Smooth muscle cell (in vitro differentiated cells): ENCODE measurements around the gene FZD4. TPM values are rescaled to one million over a fixed set of nuclear protein-coding genes. Genes with fewer than 3 reads are reported as not detected.

Experiments
- DNase-seq: peaks from one replicate; lab custom pipeline; 2025; ENCODE audit not compliant: unreplicated experiment; lab: John Stamatoyannopoulos, UW
- H2AFZ ChIP-seq: fragments of 200-600 bp; sonication (generic); 2 replicates; pipeline ENCODE4 v1.6.0; 2016; ENCODE audit warnings: antibody characterized with exemption, low read depth, mild to moderate bottlenecking
- H3F3A ChIP-seq: fragments of 200-600 bp; sonication (generic); 2 replicates; pipeline ENCODE4 v1.6.0; 2017; ENCODE audit warnings: antibody characterized with exemption, low read depth
- H3K27ac ChIP-seq: fragments of 200-600 bp; sonication (generic); 2 replicates; pipeline ENCODE4 v1.5.1; 2016; ENCODE audit warnings: low read depth, mild to moderate bottlenecking
- H3K27me3 ChIP-seq: fragments of 200-600 bp; sonication (generic); 2 replicates; pipeline ENCODE4 v1.6.1; 2016; ENCODE audit warnings: low read depth, mild to moderate bottlenecking
- H3K36me3 ChIP-seq: fragments of 200-600 bp; sonication (generic); 2 replicates; pipeline ENCODE4 v1.5.1; 2016; ENCODE audit warnings: low read depth
- H3K4me1 ChIP-seq: fragments of 200-600 bp; sonication (generic); 2 replicates; pipeline ENCODE4 v1.5.1; 2016; ENCODE audit warnings: low read depth
- H3K4me2 ChIP-seq: fragments of 200-600 bp; sonication (generic); 2 replicates; pipeline ENCODE4 v1.6.0; 2016; ENCODE audit warnings: mild to moderate bottlenecking
- H3K4me3 ChIP-seq: fragments of 200-600 bp; sonication (generic); 2 replicates; pipeline ENCODE4 v1.5.1; 2016; ENCODE audit warnings: mild to moderate bottlenecking
- H3K79me2 ChIP-seq: fragments of 200-600 bp; sonication (generic); 2 replicates; pipeline ENCODE4 v1.6.0; 2016; ENCODE audit warnings: low read depth, mild to moderate bottlenecking
- H3K9ac ChIP-seq: fragments of 200-600 bp; sonication (generic); 2 replicates; pipeline ENCODE4 v1.6.0; 2016; ENCODE audit warnings: low read depth
- H3K9me3 ChIP-seq: fragments of 200-600 bp; sonication (generic); replicated peaks from 2 replicates; pipeline ENCODE4 v1.5.1; 2016; ENCODE audit warnings: low read depth
- H4K20me1 ChIP-seq: fragments of 200-600 bp; sonication (generic); 2 replicates; pipeline ENCODE4 v1.6.0; 2016; ENCODE audit warnings: low read depth
- WGBS: methylation state at CpG from one replicate; pipeline ENCODE4 v1.1.7; 2016; ENCODE audit warnings: low lambda C conversion rate; 5-methylcytosine and 5-hydroxymethylcytosine counted together
- polyA plus RNA-seq: library from polyadenylated mRNA; unstranded; fragments of >200 nt; fragmentation: Nextera tagmentation; extraction: Ambion mirVana; gene quantifications from 2 replicates; pipeline ENCODE4 v1.2.1, GENCODE V29; 2016
- total RNA-seq: library from RNA; depleted of rRNA; stranded (reverse); fragments of >200 nt; gene quantifications from 2 replicates; pipeline ENCODE4 v1.2.3, GENCODE V29; 2014
- TF ChIP-seq, protein P1 (sequence below): fragments of 200-600 bp; sonication (generic); IDR thresholded peaks from 2 replicates; pipeline ENCODE4 v1.5.1; 2017; ENCODE audit warnings: borderline replicate concordance, mild to moderate bottlenecking, antibody characterized with exemption; ENCODE audit not compliant: insufficient read depth, poor library complexity, severe bottlenecking

Gene FZD4
- total and polyA plus RNA-seq, 2 experiments from 2014 or later: 1.8 to 5.8 TPM

DNA sequence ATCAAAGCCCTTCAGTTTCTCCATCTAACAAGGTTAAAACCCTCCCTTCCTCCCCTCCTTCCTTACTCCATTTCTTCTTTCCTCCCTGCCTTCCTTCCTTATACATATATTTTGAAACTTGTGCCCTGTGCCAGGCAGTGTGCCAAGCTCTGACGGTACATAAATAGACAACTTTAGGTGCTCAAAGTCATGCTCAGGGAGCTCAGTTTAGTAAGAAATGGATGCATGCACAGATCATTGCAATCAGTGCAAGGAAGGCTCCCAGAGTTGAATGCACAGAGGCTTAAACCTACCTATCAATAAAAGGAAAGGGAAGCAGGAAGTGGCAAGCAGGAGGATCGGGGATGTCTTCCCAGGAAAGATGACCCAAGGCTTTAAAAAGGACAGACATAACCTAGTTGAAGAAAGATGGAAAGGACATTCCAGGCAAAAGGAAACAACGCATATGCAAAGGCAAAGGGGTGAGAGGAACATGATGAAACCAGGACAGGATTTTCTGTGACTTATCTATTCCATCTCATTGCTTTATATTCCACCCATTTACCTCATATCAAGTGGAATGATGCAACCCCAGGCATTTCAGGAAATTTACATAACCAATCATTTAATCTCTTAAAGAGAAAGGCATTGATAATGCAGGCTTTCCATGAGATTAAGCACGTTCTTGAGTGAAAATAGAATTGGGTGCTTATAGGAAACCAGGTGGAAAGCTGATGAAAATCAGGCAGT, 13.2 kb downstream of the FZD4 start:
- Histone ChIP-seq H3K4me2 (no peak overlapping the region), H2AFZ (no peak overlapping the region), H3K27me3 (no peaks in the 10 kb centered on the region), H3F3A (peaks cover 6% of the 10 kb centered on the region), H3K27ac (no peak overlapping the region), H3K36me3 (no peaks in the 10 kb centered on the region), H3K4me1 (peaks cover 11% of the 10 kb centered on the region), H3K79me2 (no peaks in the 10 kb centered on the region), H3K9me3 (no peaks in the 10 kb centered on the region), H3K9ac (no peak overlapping the region), H3K4me3 (no peak overlapping the region), H4K20me1 (no peaks in the 10 kb centered on the region)
- TF ChIP-seq, protein P1, sequence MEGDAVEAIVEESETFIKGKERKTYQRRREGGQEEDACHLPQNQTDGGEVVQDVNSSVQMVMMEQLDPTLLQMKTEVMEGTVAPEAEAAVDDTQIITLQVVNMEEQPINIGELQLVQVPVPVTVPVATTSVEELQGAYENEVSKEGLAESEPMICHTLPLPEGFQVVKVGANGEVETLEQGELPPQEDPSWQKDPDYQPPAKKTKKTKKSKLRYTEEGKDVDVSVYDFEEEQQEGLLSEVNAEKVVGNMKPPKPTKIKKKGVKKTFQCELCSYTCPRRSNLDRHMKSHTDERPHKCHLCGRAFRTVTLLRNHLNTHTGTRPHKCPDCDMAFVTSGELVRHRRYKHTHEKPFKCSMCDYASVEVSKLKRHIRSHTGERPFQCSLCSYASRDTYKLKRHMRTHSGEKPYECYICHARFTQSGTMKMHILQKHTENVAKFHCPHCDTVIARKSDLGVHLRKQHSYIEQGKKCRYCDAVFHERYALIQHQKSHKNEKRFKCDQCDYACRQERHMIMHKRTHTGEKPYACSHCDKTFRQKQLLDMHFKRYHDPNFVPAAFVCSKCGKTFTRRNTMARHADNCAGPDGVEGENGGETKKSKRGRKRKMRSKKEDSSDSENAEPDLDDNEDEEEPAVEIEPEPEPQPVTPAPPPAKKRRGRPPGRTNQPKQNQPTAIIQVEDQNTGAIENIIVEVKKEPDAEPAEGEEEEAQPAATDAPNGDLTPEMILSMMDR: no peak
- WGBS: 85% methylated on average over 4 of the region's 4 CpGs
- DNase-seq: no peak

GRCh38 chr11:86941077-86941870, 13.9 kb downstream of the FZD4 start:
- no peaks in the 10 kb centered on the region for H4K20me1 ChIP-seq
- peak overlapping the region; percentile 75 for H3K4me2 ChIP-seq
- peak overlapping the region; percentile 2 for H3K27ac ChIP-seq
- no peak overlapping the region for H3K9ac ChIP-seq
- H3K36me3 ChIP-seq: no peaks in the 10 kb centered on the region
- H3K4me3 ChIP-seq: peak overlapping the region; percentile 14
- TF ChIP-seq, protein P1: no peak
- no peak for DNase-seq
- H2AFZ ChIP-seq: peak overlapping the region; percentile 93
- peaks cover 6% of the 10 kb centered on the region for H3F3A ChIP-seq
- no peaks in the 10 kb centered on the region for H3K79me2 ChIP-seq
- H3K4me1 ChIP-seq: peaks cover 11% of the 10 kb centered on the region
- no peaks in the 10 kb centered on the region for H3K27me3 ChIP-seq
- WGBS: 61% methylated on average over 7 of the region's 7 CpGs
- no peaks in the 10 kb centered on the region for H3K9me3 ChIP-seq

DNA sequence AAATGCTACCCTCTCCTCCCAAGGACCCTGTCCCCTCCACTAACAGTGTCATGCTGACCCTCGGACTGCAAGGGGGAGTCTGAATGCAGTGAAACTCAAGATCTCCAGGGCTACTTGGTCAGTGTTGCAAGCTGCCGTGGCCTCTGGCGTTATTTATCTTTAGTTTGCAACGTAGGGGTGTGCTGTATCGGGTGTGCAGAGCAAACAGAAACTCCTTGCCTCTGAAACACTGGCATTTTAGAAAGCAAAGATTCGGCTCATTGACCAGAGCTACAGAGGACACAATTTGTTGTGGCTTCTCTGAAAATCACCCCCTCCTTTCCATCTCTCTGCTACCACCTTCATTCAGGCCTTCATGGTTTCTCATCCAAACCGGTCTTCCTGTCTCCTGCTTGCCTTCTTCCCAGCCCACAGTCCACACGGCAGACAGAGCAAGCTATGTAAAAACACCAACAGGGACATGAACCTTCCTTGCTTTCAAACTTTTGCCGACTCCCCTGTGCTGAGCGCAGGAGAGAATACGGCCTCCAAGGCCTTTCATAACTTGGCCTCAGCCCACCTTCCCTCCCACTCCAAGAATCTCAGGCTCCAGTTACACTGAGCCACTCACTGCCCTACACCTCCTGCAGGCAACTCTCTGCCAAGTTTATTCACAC, 14.9 kb downstream of the FZD4 start:
- peak overlapping the region; percentile 93 for H2AFZ ChIP-seq
- no peaks in the 10 kb centered on the region for H4K20me1 ChIP-seq
- H3K27me3 ChIP-seq: no peaks in the 10 kb centered on the region
- H3K9ac ChIP-seq: no peak overlapping the region
- TF ChIP-seq, protein P1: no peak
- DNase-seq: no peak
- H3K4me1 ChIP-seq: peaks cover 11% of the 10 kb centered on the region
- no peaks in the 10 kb centered on the region for H3K36me3 ChIP-seq
- peaks cover 6% of the 10 kb centered on the region for H3F3A ChIP-seq
- peak overlapping the region; percentile 2 for H3K27ac ChIP-seq
- no peaks in the 10 kb centered on the region for H3K79me2 ChIP-seq
- H3K9me3 ChIP-seq: no peaks in the 10 kb centered on the region
- H3K4me2 ChIP-seq: peak overlapping the region; percentile 75
- WGBS: 46% methylated on average over 11 of the region's 11 CpGs
- peak overlapping the region; percentile 14 for H3K4me3 ChIP-seq
